KG1 (cell line): ENCODE results near the gene SYNDIG1.

ENCODE experiments used
- DNase-seq: peaks from one replicate; lab custom pipeline; 2025; lab: John Stamatoyannopoulos, UW

The SYNDIG1 gene

DNA sequence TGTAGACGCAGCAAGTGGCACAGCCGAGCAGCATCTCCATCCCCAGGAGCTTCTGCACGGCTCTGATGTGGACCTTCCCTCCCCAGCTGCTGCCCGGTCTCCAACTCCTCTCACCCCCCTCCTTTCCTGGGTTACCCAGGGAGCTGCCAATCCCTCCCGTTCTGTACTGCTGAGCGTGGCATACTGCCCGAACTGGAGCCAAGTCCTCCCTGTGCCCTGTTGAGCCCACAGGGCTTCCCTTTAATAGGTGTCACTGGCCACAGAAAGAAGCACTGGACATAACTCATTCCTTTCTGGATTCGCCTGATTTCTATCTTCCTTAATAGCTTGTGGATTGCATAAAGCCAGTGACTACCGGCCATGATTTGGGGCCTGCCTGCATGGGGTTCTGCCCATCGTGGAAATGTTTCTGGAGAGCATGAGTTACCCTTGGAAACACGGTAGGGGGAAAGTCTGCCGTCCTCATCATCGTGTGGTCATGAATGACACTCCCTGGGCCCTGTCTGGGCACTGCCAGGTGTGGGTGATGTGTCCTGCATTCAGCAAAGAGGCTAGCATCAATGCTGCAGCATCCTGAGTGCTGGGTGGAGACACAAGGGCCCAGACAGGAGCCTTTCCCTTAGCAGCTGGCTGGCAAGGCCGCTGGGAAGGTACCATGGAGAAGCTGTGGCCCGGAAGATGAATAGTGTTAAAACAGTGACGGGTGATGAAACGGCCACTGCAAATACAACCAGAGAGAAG is 189.7 kb downstream of the SYNDIG1 start:
- DNase-seq: no peak

DNA sequence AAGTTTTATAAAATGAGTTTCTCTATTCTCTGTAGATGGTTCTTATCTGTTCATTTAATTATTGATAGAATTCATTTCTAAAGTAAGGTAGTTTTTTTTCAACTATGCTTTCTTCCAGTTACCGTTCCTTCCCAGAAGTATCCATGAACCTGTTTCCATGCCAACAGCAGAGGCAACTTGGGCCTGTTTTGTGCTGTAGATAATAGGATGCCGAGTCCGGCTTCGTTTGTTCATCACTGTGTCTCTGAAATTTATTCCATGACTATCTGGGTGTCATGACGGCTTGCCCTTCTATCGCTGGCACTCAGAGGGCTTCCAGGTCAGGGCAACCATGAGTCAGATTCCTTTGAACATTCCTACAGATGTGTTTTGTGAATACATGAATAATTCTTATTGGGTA is 190.4 kb downstream of the SYNDIG1 start:
- no peak for DNase-seq

DNA sequence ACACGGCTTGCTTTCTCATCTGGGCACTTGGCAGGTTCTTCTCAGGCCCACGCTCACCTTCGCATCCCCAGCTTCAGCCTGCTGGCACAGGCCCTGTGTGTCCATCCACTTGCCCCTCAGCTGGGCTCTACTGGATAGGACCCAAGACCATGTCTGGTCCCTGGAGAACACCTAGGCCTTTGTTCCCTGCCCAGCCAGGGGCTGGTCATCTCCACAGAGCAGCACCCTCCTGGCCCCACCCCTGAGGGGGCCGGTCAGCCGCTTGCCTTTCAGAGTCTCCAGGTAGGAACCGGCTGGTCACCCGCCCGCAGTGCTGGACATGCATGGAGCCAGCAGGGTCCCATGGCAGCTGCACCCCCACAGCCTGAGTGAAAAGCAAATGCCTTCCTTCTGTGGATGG is 191.2 kb downstream of the SYNDIG1 start:
- no peak for DNase-seq

DNA sequence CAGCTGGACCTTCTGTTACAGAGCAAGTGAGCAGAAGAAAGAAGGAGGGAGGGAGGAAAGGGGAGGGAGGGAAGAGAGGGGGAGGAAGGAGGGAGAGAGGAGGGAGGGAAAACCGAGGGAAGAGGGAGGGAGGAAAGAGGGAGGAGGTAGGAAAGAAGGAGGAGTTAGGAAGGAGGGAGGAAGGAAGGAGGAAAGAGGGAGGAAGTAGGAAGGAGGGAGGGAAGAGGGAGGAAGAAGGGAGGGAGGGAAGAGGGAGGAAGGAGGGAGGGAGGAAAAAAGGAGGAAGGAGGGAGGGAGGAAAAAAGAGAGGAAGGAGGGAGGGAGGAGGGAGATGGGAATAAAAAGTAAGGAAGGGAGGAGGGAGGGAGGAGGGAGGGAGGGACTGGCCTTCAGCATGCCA is 191.8 kb downstream of the SYNDIG1 start:
- DNase-seq: no peak

DNA sequence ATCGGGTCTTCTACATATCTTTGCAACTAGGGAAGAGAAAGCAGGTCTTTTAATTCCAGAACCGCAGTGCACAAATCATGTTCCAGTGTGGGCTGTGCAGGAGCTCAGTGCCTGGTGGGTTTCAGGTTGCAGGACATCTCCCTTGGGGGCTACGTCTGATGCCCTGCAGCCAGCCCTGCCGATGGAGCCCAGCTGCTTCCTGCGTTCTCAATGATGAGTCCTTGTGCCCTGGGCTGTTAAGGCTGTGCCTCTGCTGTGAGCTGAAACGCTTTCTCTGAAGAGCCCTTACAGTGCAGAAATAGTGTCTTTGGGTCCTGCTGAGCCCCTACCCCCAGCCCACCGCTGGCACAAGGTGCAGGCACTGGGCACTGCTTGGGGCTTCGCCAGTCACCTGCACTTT is 192.9 kb downstream of the SYNDIG1 start:
- DNase-seq: no peak

DNA sequence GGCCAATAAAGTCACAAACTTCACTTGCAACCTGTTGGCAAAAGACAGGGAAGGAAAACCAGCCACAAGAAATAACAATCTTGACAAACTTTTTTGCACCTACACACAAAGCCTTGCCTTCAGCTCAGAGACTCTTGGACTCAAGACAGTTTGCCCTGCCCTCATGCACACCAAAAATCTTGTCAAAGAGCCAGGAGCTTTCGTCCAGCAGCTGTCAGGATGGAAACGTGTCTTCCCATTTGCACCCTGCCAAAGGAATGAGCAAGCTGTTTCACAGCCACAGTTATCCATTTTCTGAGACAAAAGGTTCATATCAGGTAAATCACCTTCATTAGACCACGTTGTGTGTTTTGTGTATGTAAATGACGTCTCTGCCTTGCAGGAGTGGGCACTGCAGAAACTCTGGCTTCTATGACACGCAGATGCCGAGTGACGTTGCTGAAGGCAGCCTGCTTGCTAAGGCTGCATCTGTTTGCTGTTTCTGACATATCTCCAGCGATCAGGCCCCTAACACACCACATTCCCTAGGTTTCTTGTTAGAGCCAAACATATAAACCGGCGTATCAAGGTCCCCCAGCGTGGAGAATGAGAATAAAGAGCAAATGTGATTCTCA is 193.4 kb downstream of the SYNDIG1 start:
- DNase-seq: no peak

DNA sequence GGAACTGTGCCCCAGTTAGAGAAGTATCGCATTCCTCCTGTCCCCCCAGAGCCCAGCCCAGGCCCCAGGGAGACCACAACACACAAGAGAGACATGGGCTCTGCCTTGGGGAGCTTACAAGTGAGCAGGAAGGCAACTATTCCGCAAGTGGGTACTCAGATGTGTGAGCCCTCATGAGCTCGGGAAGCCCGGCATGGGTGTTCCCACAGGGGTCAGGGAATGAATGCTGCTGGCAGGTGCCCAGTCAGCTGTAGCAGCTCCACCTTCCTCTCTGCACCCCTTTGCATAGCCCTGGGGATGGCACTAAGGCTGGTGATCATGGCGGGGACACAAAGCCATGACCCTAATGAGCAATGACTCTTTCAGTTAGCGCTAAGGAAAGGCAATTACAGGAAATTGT is 194.1 kb downstream of the SYNDIG1 start:
- DNase-seq: no peak

DNA sequence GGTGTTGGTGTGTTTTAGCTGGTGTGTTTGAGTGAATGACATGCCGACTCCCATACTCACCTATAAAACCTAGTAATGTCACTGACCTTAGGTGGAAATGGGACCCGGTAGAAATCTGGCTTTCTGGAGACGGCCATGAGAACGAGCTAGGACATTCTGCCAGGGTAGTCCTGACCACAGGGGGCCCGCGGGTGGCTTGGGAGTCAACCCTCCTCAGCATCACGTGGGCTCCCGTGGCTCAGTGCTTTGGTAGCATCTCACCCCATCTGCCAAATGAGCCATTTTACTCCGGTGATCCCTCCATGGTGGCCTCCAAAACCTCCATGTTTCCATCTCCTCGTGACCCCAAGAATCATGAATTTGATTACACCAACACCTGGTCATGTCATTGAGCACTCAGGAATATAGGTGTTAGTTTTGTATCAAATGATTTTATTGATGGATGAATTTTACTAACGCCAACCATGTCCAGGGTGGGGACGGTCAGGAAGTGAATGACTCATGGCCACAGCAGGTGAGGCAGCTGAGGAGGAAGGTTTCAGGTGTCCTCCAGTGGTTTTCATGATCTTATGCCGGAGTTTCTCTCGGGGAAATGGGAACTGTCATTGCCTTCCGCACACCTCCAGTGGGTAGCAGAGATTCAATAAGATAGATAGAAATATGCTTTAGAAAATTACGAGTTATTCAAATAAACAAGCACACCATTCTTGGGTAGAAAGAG is 195.0 kb downstream of the SYNDIG1 start:
- DNase-seq: no peak

DNA sequence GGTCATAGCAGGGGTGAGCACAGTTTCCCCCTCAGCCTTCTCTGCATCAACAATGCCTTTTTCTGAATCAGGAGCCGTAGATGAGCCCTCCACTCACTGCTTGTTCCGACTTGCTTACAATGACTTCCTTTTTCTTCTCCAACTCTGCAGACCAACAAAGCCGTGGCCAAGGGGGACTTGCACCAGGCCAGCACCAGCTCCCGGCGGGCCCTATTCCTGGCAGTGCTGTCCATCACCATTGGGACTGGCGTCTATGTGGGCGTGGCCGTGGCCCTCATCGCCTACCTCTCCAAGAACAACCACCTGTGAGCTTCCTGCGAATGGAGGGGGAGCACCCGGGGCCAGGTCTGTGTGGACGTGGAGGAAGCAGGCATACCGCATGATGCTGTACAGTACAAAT is 195.8 kb downstream of the SYNDIG1 start:
- no peak for DNase-seq

DNA sequence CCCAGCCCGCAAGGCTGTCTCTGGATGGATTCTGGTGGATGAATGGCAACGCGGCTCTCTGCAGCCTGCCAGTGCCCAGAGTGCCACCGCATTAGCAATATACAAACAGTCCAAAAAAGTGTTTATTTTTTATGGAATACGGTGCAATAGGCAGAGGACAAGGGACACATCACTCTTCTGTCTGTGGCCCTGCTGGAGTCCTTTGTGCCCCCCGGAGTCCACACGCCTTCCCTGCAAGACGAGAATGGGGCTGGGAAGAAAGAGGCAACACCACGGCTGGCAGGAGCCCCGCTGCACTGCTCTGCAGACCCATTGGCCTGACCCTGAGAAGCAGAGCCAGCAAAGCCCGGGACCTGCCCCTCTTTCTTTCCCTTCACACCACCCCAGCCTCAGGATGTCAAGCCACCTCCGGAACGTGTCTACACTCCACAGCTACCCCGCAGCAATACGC is 196.3 kb downstream of the SYNDIG1 start:
- no peak for DNase-seq

DNA sequence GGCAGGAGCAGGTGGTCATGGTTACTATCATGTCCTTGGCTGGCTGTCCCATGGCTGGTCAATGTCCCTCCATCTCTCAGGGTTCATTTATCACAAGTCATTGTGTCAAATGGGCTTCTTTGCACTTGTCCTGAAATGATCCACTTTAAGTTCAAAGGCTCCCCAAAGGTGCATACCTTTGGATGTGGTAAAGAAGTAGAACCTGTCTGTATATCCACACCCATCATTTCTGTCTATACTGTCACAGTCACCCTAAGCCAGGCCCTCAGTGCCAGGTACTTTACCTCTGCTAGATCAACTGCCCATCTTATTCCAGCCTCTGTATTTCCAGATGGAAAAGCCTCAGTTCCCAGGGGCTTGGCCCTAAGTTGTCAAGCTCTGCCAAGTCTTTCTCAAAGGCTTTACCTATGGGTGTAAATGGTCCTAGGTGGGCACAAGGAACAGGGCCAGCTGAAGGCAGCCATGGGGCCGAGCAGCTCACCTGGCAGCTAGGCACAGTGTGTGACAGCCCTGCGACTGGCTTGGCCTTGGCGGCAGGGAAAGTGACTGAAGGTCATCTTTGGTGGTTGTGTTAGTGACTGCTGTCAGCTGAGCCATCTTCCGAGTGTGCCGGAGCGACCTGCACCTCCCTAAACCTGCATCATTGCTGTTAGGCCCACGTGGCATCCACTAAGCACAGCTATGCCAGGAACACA is 198.4 kb downstream of the SYNDIG1 start:
- no peak for DNase-seq

DNA sequence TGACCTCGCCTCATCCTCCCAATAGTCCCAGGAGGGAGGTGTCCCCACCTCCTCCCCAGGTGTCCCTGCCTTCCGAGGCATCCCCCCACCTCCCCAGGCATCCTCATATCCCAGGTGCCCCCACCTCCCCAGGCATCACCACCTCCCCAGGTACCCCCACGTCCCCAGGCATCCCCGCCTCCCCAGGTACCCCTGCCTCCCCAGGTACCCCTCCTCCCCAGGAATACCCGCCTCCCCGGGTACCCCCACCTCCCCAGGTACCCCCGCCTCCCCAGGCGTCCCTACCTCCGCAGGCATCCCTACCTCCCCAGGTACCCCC is 198.9 kb downstream of the SYNDIG1 start:
- DNase-seq: no peak

DNA sequence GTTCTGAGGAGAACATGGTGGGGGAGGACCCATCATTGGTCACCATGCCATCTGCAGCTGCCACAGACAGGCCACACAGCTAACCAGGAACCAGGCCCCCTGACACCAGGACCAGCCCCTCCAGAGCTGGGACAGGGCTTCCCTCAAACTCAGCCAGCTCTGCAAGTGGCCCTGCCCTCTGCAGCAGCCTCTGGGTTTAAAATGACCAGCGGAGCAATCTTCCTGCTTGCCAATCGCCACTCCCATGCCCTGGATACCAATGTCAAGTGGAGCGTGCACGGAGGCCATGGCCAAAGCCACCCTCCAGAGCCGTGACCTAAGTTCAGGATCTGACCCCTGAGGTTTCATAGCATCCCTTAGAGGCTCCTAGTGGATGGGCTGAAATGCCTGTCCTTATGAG is 199.4 kb downstream of the SYNDIG1 start:
- no peak for DNase-seq

DNA sequence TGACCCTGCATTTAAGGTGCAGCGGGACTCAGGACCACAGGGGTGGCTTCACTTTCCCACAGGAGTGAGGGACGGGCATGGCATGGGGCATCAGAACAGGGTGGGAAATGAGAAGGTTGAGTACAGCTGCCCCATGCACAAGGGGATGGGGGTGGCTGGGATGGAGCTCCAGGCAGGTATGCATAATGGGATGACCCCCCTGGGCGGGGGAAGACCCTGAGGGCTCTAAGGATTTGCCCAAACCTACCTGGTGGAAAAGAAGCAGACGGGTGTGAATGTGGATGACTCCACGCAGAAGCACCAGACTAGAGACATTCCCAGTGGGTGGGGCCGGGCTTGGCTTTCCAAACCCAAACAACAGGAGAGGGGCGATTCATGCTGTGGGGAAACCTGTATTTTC is 200.3 kb downstream of the SYNDIG1 start:
- DNase-seq: no peak

DNA sequence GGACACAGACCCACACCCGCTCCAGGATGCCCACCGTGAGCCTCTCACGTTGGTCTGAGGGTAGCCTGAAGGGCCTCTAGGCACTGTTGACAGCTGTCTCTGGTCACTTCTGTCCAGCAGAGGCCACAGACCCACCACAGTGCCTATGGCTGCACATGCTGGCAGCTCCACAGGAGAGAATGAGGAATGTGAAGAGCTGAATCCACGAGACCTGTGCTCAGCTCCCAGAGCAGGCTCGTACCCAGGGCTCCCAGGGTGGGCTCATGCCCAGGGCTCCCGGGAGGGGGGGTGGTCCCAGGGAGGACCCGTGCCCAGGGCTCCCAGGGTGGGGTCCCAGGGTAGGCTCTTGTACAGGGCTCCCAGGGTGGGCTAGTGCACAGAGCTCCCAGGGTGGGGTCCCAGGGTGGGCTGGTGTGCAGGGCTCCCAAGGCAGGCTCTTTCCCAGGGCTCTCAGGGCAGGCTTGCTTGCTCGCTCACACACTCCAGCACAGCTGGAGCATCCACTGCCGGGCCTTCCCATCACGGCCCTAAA is 201.0 kb downstream of the SYNDIG1 start:
- DNase-seq: no peak

DNA sequence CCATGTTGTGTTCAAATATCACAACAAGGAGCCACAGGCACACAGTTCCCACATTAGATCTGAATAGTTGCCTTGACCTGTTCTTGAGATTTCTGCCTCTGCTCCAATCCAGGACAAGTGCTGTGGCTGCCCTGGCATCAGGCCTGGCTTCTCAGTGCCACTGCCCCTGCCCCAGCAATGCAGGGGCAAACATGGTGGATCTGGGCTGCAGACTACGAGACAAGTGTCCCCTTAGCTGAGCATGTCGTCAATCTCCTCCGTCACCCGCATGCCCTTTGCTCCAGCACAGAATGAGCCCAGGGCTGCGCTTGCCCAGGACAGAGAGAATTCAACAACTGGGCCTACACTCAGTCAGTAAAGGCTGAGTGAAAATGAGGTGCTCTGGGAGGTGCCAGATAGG is 201.6 kb downstream of the SYNDIG1 start:
- DNase-seq: no peak

DNA sequence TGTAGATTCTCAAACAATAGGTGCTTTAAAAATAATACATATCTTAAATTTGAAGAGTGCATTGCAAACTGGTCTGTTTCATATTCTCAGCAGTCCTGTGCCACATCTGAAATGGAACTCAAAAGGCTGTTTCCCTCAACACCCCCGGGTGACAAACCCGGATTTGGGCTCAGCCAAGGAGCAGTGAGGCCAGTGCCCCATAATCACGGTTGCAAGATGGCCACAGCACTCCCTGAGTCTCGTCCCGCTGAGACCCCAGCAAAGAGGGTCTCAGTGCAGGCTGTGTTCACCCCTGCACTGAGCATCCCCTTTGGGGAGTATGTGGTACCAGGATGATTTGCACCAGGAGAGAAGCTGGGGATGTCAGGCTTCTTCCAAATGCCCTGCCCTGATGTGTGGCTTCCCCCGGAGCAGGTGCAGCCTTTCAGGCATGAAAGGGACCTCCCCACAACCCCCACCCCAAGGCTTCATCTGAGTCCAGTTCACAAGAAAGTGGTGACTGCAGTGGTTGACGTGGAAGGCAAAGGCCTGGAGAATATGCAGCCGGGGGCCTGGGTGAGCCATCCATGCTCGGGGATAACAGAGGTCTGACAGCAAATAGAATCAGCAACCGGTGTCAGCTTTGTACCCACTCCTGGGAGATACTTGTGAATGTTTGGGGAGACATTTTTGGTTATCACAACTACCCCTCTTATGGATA is 202.9 kb downstream of the SYNDIG1 start:
- no peak for DNase-seq

DNA sequence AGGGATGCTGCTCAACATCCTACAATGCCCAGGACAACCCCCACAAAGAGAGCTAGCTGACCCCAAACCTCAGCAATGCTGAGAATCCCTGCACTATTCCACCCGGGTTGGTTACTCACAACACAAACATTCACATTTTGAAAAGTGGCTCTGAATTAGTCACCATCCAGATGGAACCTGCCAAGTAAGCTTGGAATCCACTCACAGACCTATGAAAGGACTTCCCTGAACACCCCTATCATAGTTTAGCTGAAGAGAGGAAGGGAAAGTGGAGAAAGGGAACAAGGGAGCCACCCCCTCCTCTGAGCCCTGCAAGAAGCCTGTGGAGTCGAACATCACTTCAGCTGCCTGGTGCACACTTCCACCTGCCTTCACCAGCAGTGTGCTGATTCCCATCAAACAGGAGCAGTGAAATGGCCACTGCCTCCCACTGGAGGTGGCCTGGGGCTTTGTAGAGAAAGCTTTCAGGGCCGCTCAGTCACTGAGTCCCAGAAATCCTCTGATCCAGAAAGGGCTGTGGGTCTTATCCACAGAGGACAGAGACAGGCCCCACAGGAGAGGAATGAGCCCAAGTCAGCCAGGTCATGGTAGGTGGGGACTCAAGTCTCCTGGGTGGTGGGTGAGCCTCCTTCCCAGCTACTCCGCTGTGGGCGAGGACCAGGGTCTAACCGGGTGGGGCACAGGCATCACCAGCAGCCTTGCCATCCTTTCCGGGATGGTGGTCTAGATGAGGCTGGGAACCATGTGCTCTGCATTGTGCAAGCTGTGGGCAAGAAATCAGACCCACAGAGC is 203.7 kb downstream of the SYNDIG1 start:
- no peak for DNase-seq

DNA sequence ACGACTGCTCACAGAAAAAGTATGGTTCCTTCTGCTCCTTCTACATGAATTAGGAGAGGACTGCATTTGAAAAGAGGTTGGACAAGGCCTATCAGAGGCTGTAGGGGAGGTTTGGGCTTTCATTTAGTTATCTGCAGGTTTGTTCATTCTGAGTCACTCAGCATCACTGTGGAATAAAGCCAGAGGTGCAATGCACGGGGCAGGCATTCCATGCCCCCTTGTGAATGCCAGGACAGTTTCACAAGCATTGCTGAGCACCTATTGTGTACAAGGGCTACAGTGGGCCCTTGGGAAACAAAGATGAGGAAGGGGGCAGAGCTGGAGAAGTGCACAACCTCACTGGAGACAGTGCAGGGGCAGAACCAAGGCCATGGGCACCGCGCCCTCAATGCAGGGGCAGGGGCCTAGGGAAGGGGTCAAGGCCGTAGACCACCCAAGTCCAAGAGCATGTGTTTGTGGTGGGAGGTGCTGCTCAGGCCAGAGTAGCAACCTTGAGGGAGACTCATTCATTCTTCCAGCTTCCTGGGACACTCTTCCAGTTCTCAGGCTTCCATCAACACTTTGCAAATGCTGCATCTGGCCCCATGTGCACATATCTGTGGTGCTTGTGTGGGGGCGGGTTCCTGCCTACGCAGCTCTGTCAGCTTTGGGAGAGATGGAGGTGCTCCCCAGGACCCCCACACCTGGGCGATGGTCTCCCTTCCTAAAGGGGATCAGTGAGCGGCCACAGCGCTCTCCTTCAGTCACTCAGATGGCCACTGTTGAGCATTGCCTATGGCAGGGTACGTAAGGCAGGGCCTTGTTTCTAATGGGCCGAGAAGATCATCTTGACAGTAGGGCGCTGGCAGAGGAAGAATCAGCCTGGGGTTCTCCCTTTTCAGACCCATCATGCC is 204.5 kb downstream of the SYNDIG1 start:
- no peak for DNase-seq
